HG02852 (cell line): ENCODE results near the gene MYLIP.
A peak's percentile ranks its signal among the peaks of the same experiment; 100 is the strongest.

Source experiments
- ATAC-seq: cut with Tn5 transposase; IDR thresholded peaks from one replicate; pipeline ENCODE4 v1.9.1; 2021; ENCODE audit warnings: mild to moderate bottlenecking, moderate library complexity; ENCODE audit not compliant: unreplicated experiment

MYLIP gene

GRCh38 chr6:16128759-16129622 is at the start of gene MYLIP:
TSS of gene MYLIP (plus strand) at chr6:16129086. CDS start at chr6:16129323, 237 bp downstream.
- ATAC-seq: peak; percentile 72

DNA sequence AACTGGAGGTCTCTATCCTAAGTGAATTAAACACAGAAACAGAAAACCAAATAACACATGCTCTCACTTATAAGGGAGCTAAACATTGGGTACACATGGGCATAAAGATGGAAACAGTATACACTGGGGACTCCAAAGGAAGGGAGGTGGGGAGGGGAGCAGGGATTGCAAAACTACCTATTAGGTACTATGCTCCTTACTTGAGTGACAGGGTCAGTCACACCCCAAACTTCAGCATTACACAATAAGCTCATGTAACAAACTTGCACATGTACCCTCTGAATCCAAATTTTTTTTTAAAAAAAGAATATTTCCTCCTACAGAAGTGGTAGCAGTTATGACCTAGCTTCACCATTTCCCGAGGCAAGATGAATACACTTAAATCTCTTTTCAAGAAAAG is 49.5 kb upstream of the MYLIP start:
- no peak for ATAC-seq

DNA sequence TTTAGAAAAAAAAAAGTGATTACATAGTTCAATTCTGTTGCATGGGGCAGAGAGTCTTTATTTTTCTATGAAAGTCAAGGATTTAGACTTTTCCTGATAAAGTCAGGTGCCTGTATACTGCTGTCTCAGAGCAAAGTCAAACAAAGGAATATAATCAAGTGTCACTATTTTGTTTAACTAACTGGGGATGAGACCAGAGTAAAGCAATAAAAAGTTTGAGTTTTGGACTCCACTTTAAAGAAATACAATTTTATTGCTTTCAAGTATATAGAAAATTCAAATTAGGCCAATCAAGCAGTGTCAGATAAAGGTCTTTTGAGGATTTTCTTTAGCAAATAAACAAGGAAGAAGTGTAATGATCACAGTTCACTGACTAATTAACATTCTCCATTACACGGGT is 48.7 kb upstream of the MYLIP start:
- no peak for ATAC-seq

DNA sequence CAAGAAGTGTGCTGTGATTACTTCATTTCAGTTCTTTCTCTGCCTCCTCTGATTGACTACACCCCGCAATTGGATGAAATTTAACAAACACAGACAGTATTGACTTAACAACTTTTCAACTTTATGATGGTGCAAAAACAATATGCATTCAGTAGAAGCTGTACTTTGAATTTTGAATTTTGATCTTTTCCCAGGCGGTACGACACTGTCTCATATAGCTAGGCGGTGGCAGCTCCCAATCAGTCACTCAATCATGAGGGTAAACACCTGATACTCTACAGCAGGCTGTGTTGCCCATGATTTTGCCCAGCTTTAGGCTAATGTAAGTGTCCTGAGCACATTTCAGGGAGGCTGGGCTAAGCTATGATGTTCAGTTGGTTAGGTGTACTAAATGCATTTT is 47.6 kb upstream of the MYLIP start:
- ATAC-seq: no peak

- no peak for ATAC-seq
These were observed 46.5 kb upstream of the MYLIP start for GRCh38 chr6:16082361-16082760.

DNA sequence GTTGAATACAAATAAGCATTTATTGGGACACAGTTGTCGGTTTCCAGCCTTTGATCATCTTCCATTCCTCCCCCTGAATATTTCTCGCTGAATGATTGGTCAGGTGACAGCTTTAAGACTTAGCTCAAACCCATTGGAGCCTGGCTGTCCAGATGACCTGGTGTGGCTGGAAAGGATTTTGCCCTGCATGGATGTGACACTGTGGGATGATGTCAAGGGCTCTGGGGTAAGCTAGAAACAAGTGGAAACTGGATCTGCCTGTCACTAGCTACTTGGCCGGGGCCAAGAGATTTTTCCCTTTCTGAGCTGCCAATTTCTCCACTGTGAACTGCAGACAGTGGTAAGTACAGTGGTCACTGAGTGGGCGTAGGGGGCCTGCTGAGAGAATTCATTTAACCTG is 41.9 kb upstream of the MYLIP start:
- no peak for ATAC-seq

DNA sequence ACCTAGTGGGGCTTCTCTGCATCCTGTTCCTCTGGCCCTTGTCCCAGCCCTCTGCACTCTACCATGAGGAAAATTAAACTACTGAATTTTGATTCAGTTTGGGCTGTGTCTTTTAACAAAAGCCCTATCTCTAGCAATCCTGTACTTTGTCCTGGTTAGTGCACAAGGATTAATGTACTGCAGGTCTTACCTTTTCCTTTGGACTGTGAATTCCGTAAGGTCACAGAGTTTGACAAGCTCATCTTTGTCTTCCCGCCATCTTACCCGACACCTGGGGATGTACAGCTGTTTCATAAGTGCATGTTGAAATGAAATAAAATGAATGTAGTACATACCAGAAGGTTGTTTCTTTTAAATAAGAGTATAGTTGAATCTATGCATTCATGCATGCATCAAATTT is 41.5 kb upstream of the MYLIP start:
- ATAC-seq: no peak

DNA sequence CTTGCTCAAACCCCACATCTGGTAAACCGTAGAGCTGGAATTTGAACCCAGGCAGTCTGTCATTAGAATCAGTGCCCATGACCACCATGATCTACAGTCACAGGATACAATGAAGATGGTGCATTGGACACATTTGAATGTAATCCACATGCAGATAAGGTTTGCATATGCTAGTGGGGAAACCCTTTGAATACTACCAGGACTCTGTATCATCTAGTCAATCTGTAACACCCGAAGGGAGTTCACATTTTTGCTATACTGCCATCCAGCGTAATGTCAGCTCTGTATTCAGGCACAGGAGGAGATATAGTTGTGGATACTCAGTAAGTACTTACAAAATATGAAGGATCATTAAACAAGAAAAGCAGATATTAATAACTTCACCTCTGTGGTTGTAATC is 40.5 kb upstream of the MYLIP start:
- ATAC-seq: no peak

GRCh38 chr6:16089232-16090062 is 39.4 kb upstream of the MYLIP start:
- ATAC-seq: no peak

DNA sequence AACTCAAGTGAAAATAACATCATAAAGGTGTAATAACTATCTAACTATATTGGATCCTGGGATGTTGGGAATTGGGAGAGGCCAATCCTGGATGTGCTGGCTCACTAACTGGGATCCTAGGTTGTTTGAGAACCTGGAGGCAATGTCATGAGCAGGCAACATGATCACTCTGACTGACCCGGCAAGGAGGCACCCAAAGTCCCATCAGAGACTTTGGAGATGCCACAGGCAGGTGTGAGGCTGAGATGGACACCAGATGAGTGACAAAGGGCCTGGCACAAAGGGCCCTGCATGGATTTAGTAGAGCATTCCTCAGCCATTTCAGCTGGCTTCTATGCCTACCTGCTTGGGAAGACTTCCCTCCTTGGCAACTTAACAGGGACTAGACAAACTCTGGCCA is 38.4 kb upstream of the MYLIP start:
- ATAC-seq: no peak

GRCh38 chr6:16090920-16091319 is 38.0 kb upstream of the MYLIP start:
- no peak for ATAC-seq

DNA sequence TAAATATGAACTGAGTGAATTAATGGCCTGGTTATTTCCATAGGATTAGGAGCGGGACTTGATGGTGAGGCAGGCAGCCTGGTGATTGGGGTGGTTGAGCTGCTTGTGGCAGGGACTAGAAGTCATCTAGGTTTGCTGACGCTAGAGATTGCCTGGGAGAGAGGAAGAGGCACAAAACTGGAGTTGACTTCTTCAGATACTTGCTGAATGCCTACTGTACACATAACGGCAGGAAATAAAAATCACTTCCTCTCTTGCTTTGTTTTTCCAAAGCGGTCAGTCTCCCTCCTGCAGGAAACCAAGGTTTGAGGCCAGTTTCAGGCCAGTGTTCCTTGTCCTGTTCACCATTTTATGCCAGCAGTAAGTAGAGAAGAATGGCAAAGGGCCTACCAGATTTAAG is 36.7 kb upstream of the MYLIP start:
- ATAC-seq: no peak

GRCh38 chr6:16092990-16093389 is 35.9 kb upstream of the MYLIP start:
- ATAC-seq: no peak

GRCh38 chr6:16095180-16095579 is 33.7 kb upstream of the MYLIP start:
- ATAC-seq: no peak

GRCh38 chr6:16097382-16098171 is 31.3 kb upstream of the MYLIP start:
- ATAC-seq: peak; percentile 69

- ATAC-seq: no peak
These were observed 30.7 kb upstream of the MYLIP start for GRCh38 chr6:16098211-16098610.

- no peak for ATAC-seq
These were observed 26.7 kb upstream of the MYLIP start for GRCh38 chr6:16102208-16102607.

DNA sequence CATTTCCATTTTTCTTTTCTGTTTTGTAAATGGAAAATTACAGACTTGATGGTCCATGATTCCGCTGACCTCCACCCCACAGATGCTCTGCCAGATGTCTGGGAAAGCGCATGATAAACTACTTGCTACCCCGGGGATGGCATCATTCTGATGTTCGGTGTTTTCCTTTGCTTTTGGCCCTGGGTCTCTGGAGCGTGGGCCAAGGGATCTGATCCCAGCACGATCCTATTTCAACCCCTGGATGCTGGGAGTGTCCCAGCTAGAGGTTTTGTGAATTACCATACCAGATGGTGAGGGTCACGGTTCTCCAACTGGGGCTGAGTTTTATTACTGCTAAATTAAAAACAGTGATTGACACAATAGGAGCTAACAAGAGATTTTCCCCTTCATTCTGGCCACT is 25.2 kb upstream of the MYLIP start:
- no peak for ATAC-seq

DNA sequence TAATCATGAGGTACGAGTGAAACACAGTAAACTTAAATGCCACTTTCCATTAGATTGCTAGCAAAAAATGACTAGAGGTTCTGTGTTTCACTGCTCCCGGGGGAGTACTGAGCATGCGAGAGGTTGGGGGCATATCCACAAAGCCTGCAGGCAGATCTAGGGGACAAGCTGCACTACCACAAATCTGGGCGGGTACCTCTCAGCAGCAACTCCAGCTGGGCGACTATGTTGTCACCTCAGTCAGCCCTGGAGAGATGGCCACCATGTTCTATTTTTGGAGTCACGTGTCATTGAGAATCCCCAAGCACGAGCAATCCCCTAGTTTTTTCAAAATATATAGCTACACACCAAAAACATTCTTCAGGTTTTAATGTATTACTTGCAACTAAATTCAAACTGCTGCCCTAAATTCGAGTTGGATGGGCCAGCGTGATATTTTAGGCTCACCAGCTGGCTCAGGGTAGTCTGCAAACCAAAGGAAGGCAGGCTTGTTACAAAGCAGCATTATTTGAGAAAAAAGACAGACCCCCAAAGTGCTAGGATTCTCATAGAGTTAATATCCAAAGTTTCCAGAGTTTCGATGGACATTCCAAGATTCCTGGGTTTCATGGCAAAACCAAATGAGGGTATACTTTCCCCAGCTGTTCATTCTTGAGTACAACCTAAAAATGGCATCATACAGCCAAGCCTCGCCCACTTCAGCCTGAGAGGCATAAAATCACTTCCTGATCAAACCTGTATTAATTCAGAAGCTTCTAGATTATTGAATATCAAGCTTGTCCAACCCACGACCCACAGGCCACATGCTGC is 24.1 kb upstream of the MYLIP start:
- no peak for ATAC-seq

DNA sequence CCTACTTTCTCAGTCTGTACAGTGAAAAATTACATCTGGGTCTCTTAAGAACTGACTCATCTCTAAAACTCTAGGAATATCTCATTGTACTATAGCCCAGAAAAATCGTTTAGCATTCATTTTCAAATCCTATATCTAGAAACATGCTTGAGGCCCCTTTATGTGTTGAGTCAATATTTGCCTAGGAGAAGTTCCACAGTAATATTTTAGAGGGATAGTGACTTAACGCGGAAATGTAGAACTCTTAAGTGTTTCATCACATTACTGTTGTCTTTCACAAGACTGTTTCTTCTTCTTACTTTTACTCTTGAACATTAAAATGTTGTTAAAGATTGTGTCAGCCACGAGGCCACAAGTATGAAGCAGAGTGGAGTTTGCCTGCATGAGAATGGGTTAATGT is 23.0 kb upstream of the MYLIP start:
- no peak for ATAC-seq
